Measurements from ENCODE around the gene SLC25A45.

- TF ChIP-seq CTCF (IDR thresholded peaks at IDR 0.05) (no peak), POLR2A (IDR thresholded peaks at IDR 0.05) (no peak)
These were observed 37.0 kb upstream of the SLC25A45 start for GRCh38 chr11:65419460-65419771.
